Activated B cell treated with CpG ODN at 0.5 μM for 24 hours (primary cell): Measurements from ENCODE around the gene ZSWIM3. TPM values are rescaled to one million over a fixed set of nuclear protein-coding genes. Genes with fewer than 3 reads are reported as not detected.

Experiments used
- ATAC-seq: fragments of 200-7000 bp; cut with Tn5 transposase; one replicate; pipeline ENCODE4 v1.10.0; 2021; ENCODE audit warnings: low read depth, mild to moderate bottlenecking, moderate library complexity
- CTCF ChIA-PET: fragments of 350-600 bp; sonication (Branson Sonifier 250); formaldehyde crosslinking; loops from one replicate; lab custom pipeline; 2021; ENCODE audit warnings: antibody characterized with exemption; lab: Charles Lee
- POLR2A ChIA-PET: fragments of 350-600 bp; sonication (Branson Sonifier 250); formaldehyde crosslinking; loops from one replicate; lab custom pipeline; 2021; ENCODE audit warnings: antibody characterized with exemption; lab: Charles Lee
- DNase-seq: peaks from one replicate; pipeline ENCODE4 v3.0.0; 2022
- H3K27ac Mint-ChIP-seq: one replicate; pipeline ENCODE4 v1.8.0; 2020; ENCODE audit warnings: mixed read lengths
- H3K27me3 Mint-ChIP-seq: one replicate; pipeline ENCODE4 v1.8.0; 2021; ENCODE audit warnings: mixed read lengths
- H3K36me3 Mint-ChIP-seq: one replicate; pipeline ENCODE4 v1.8.0; 2021; ENCODE audit warnings: low read depth, mixed read lengths
- H3K4me1 Mint-ChIP-seq: one replicate; pipeline ENCODE4 v1.8.0; 2021; ENCODE audit warnings: mixed read lengths
- H3K4me3 Mint-ChIP-seq: one replicate; pipeline ENCODE4 v1.8.0; 2020; ENCODE audit warnings: mild to moderate bottlenecking, mixed read lengths
- H3K9me3 Mint-ChIP-seq: one replicate; pipeline ENCODE4 v1.8.0; 2020; ENCODE audit warnings: mixed read lengths
- intact Hi-C: fragments of 100-400 bp; cut with micrococcal nuclease; formaldehyde crosslinking; loops from one replicate; pipeline ENCODE4 v1.15.1; 2024
- total RNA-seq: library from RNA; stranded (reverse); gene quantifications from 2 replicates; pipeline ENCODE4 v1.2.3, GENCODE V29; 2022
- TF ChIP-seq, protein P1 (sequence below): fragments of 200-600 bp; IDR thresholded peaks from one replicate; pipeline ENCODE4 v1.8.0; 2022; ENCODE audit warnings: antibody characterized with exemption, mild to moderate bottlenecking

ZSWIM3 gene
- total RNA-seq, 1 donor from 2014 or later: 6.4 TPM

- TF ChIP-seq, protein P1, sequence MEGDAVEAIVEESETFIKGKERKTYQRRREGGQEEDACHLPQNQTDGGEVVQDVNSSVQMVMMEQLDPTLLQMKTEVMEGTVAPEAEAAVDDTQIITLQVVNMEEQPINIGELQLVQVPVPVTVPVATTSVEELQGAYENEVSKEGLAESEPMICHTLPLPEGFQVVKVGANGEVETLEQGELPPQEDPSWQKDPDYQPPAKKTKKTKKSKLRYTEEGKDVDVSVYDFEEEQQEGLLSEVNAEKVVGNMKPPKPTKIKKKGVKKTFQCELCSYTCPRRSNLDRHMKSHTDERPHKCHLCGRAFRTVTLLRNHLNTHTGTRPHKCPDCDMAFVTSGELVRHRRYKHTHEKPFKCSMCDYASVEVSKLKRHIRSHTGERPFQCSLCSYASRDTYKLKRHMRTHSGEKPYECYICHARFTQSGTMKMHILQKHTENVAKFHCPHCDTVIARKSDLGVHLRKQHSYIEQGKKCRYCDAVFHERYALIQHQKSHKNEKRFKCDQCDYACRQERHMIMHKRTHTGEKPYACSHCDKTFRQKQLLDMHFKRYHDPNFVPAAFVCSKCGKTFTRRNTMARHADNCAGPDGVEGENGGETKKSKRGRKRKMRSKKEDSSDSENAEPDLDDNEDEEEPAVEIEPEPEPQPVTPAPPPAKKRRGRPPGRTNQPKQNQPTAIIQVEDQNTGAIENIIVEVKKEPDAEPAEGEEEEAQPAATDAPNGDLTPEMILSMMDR: no peak
- no peak overlapping the region for H3K27ac Mint-ChIP-seq
- H3K4me1 Mint-ChIP-seq: no peaks in the 10 kb centered on the region
- H3K9me3 Mint-ChIP-seq: no peaks in the 10 kb centered on the region
- H3K4me3 Mint-ChIP-seq: no peak overlapping the region
- ATAC-seq (no peak), DNase-seq (no peak)
- peaks cover 7% of the 10 kb centered on the region for H3K27me3 Mint-ChIP-seq
- ChIA-PET CTCF (no interaction called here), POLR2A (interaction anchor here (1.3 to 2.3 kb wide), 2 partner anchors 9 to 10 kb away, joined by 4 to 7 read pairs; no protein-coding TSS in a partner anchor)
- intact Hi-C loops: no loop called here
- no peaks in the 10 kb centered on the region for H3K36me3 Mint-ChIP-seq
Observed at GRCh38 chr20:45925821-45926506, 68.5 kb downstream of the ZSWIM3 start.

- TF ChIP-seq, protein P1: no peak
- intact Hi-C loops: no loop called here
- ChIA-PET CTCF (no interaction called here), POLR2A (interaction anchor here (1.3 to 2.3 kb wide), 2 partner anchors 8 to 9 kb away, joined by 4 to 7 read pairs; no protein-coding TSS in a partner anchor)
- Mint-ChIP-seq H3K36me3 (peaks cover 2% of the 10 kb centered on the region), H3K27ac (no peak overlapping the region), H3K4me1 (no peaks in the 10 kb centered on the region), H3K4me3 (no peak overlapping the region), H3K9me3 (no peaks in the 10 kb centered on the region), H3K27me3 (peaks cover 2% of the 10 kb centered on the region)
- no peak for ATAC-seq
- no peak for DNase-seq
Observed at GRCh38 chr20:45926731-45927070, 69.3 kb downstream of the ZSWIM3 start.

GRCh38 chr20:45927071-45927878 is 69.9 kb downstream of the ZSWIM3 start:
- intact Hi-C loops: no loop called here
- Mint-ChIP-seq H3K4me1 (no peaks in the 10 kb centered on the region), H3K36me3 (peaks cover 2% of the 10 kb centered on the region), H3K9me3 (no peaks in the 10 kb centered on the region), H3K4me3 (no peak overlapping the region), H3K27me3 (no peaks in the 10 kb centered on the region), H3K27ac (no peak overlapping the region)
- TF ChIP-seq, protein P1: no peak
- no peak for DNase-seq
- ChIA-PET POLR2A (interaction anchor here (0.5 to 2.3 kb wide), 4 partner anchors 8 to 46 kb away, joined by 3 to 7 read pairs (median 4); partner anchors contain the start of gene ZSWIM1), CTCF (no interaction called here)
- no peak for ATAC-seq

Other genes with a start within 250 kb of the ZSWIM3 start
- not detected in 2 replicates for gene WFDC10A, start 227.9 kb upstream of the ZSWIM3 start, total RNA-seq
- not detected in 2 replicates for gene WFDC9, start 226.3 kb upstream of the ZSWIM3 start, total RNA-seq
- gene WFDC11, start 187.4 kb upstream of the ZSWIM3 start, total RNA-seq: not detected in 2 replicates
- gene WFDC13, start 155.6 kb upstream of the ZSWIM3 start, total RNA-seq: not detected in 2 replicates
- not detected in 2 replicates for gene WFDC10B, start 152.6 kb upstream of the ZSWIM3 start, total RNA-seq
- not detected in 2 replicates for gene SPINT4, start 135.3 kb upstream of the ZSWIM3 start, total RNA-seq
- gene WFDC3, start 65.7 kb upstream of the ZSWIM3 start, total RNA-seq: not detected in 2 replicates
- 23.6 and 24.4 TPM in 2 replicates for gene DNTTIP1, start 65.7 kb upstream of the ZSWIM3 start, total RNA-seq
- gene UBE2C, start 45.0 kb upstream of the ZSWIM3 start, total RNA-seq: 2.4 and 3.3 TPM in 2 replicates
- gene TNNC2, start 30.3 kb upstream of the ZSWIM3 start, total RNA-seq: 0.32 TPM in 1 of 2 replicates, not detected in the other
- 0.49 and 0.93 TPM in 2 replicates for gene SNX21, start 23.8 kb upstream of the ZSWIM3 start, total RNA-seq
- 24.5 and 27.3 TPM in 2 replicates for gene ACOT8, start 222 bp upstream of the ZSWIM3 start, total RNA-seq
- gene ZSWIM1, start 23.6 kb downstream of the ZSWIM3 start, total RNA-seq: 13.9 and 15.1 TPM in 2 replicates
- 0.53 and 0.88 TPM in 2 replicates for gene SPATA25, start 30.0 kb downstream of the ZSWIM3 start, total RNA-seq
- 1.1 and 2.0 TPM in 2 replicates for gene NEURL2, start 33.6 kb downstream of the ZSWIM3 start, total RNA-seq
- gene CTSA, start 33.7 kb downstream of the ZSWIM3 start, total RNA-seq: 61.9 and 67.2 TPM in 2 replicates
- gene PLTP, start 54.5 kb downstream of the ZSWIM3 start, total RNA-seq: 2.3 and 3.5 TPM in 2 replicates
- gene PCIF1, start 77.1 kb downstream of the ZSWIM3 start, total RNA-seq: 48.3 and 55.7 TPM in 2 replicates
- 39.2 and 49.6 TPM in 2 replicates for gene ZNF335, start 114.6 kb downstream of the ZSWIM3 start, total RNA-seq
- 2.0 and 2.3 TPM in 2 replicates for gene MMP9, start 151.3 kb downstream of the ZSWIM3 start, total RNA-seq
- gene SLC12A5, start 171.6 kb downstream of the ZSWIM3 start, total RNA-seq: not detected in 2 replicates
- gene NCOA5, start 232.3 kb downstream of the ZSWIM3 start, total RNA-seq: 46.4 and 53.1 TPM in 2 replicates